ENCODE data around the gene LARGE1.

Gene LARGE1

DNA sequence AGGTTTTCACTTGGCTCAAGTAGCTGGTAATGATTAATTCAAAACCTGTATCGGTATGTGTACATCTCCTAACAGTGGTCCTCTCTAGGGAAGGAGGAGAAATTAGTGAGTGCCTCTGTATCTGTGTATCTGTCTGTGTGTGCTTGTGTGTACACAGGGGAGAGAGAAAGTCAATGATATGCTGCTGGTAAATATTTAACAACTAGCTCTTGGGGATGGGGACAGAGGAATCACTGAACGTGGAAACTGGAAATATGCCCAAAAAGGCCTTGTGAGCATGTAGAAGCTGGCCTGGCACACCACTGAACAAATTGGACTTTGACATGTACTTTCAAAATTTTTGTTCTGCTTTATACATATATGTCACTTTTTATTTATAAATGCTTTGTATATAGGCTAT is 648.1 kb downstream of the LARGE1 start:
- in situ Hi-C loops (cut with MboI; ENCODE audit: low sequenced_read_pairs, unreplicated experiment): no loop called here
- TF ChIP-seq, protein P1, sequence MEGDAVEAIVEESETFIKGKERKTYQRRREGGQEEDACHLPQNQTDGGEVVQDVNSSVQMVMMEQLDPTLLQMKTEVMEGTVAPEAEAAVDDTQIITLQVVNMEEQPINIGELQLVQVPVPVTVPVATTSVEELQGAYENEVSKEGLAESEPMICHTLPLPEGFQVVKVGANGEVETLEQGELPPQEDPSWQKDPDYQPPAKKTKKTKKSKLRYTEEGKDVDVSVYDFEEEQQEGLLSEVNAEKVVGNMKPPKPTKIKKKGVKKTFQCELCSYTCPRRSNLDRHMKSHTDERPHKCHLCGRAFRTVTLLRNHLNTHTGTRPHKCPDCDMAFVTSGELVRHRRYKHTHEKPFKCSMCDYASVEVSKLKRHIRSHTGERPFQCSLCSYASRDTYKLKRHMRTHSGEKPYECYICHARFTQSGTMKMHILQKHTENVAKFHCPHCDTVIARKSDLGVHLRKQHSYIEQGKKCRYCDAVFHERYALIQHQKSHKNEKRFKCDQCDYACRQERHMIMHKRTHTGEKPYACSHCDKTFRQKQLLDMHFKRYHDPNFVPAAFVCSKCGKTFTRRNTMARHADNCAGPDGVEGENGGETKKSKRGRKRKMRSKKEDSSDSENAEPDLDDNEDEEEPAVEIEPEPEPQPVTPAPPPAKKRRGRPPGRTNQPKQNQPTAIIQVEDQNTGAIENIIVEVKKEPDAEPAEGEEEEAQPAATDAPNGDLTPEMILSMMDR (IDR thresholded peaks at IDR 0.05; ENCODE audit: borderline replicate concordance, control extremely low read depth, extremely low read depth, insufficient read depth, missing control alignments): no peak
- no peak for DNase-seq (ENCODE audit: low spot score)

DNA sequence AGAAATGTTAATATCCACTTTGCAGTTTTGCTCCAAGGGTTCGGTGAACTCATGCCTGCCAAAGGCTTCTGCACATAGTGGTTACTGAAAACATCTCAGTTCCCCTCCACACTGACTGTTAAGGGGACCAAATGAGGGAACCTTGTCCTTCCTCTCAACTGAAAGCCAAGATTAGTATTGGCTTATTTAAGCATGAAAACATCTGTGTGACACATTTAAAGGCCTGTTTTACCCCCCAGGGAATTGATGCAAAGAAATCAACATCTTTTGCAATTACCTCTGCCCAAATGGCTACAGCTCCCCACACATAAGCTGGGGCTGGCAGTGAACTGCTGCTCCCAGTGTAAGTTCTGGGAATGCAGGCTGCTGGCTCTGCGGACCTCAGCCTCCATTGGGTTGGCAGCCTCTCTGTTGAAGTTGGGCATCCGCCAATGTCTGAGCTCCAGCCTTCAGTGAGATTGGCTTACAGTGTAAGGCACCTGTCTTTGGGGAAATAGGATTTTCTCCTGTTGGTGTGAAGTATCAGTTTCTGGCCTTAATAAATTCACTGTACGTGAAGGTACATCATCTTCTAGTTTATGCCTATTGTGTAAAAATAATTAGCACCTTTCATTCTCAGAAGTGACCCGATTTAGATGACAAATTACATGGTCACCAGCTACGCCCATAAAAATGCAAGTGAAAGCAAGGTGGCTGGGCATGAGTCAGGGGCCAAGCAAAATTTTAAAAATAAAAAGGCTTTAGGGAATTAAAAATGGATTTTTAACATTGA is 648.7 kb downstream of the LARGE1 start:
- in situ Hi-C loops (cut with MboI; ENCODE audit: low sequenced_read_pairs, unreplicated experiment): no loop called here
- peak; percentile 61 for DNase-seq (ENCODE audit: low spot score)
- TF ChIP-seq, protein P1 (IDR thresholded peaks at IDR 0.05; ENCODE audit: borderline replicate concordance, control extremely low read depth, extremely low read depth, insufficient read depth, missing control alignments): no peak

DNA sequence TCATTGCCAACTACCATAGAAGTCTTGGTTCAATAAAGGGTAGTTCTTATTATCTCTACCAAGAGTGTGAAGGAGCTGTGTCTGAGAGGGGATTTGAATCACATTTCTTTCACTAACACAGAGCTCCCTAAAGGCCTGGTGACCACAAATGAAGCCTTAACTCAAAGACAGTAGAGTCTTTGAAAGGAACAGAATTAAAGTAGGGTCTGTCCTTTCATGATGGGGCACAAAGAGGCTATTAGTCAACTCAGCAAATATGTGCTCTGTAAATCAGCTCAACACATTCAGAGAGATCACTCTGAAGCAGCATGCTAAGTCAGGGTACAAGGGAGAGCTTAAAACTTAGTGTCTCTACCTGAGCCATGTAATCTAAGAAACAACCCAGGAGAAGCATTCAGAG is 649.7 kb downstream of the LARGE1 start:
- DNase-seq (ENCODE audit: low spot score): no peak
- in situ Hi-C loops (cut with MboI; ENCODE audit: low sequenced_read_pairs, unreplicated experiment): no loop called here
- TF ChIP-seq, protein P1 (IDR thresholded peaks at IDR 0.05; ENCODE audit: borderline replicate concordance, control extremely low read depth, extremely low read depth, insufficient read depth, missing control alignments): no peak

DNA sequence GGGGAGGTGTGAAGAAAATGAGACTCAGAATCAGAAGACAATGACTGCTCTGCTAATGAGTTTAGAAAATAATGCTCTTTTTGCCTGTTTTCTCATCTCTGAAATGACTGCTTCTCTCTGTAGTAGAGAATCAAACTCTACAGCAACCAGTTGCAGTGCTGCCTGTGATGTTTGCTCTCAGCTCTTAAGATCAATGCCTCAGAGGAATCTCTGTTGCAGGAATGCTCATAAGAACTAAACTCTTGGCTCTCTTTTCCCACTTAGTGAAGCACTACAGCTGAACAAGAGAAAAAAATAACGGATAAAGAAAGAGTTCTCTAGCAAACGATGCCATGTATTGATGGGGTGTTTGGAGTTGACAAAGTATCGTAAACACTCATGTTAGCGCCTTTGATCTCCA is 658.6 kb downstream of the LARGE1 start:
- no peak for DNase-seq (ENCODE audit: low spot score)
- in situ Hi-C loops (cut with MboI; ENCODE audit: low sequenced_read_pairs, unreplicated experiment): no loop called here
- TF ChIP-seq, protein P1 (IDR thresholded peaks at IDR 0.05; ENCODE audit: borderline replicate concordance, control extremely low read depth, extremely low read depth, insufficient read depth, missing control alignments): no peak

DNA sequence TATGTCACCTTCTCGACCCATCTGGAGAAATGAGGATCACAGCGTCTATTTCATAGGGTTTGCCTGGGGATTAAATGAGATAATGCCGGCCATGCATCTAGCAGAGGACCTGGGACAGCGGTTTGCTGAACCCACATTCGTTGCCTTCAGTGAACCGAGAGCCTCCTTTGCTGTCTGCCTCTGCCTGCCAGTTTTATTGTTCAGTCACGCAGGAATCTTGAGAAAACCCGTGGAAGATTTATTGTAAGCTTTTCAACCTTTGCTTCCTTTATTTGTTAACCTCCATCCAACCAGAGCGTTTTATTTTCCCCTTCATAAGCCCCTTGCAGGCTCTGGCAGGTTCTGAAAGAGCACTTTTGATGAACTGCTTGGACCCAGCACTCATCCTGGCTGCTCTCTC is 659.8 kb downstream of the LARGE1 start:
- no peak for DNase-seq (ENCODE audit: low spot score)
- in situ Hi-C loops (cut with MboI; ENCODE audit: low sequenced_read_pairs, unreplicated experiment): no loop called here
- TF ChIP-seq, protein P1 (IDR thresholded peaks at IDR 0.05; ENCODE audit: borderline replicate concordance, control extremely low read depth, extremely low read depth, insufficient read depth, missing control alignments): no peak

DNA sequence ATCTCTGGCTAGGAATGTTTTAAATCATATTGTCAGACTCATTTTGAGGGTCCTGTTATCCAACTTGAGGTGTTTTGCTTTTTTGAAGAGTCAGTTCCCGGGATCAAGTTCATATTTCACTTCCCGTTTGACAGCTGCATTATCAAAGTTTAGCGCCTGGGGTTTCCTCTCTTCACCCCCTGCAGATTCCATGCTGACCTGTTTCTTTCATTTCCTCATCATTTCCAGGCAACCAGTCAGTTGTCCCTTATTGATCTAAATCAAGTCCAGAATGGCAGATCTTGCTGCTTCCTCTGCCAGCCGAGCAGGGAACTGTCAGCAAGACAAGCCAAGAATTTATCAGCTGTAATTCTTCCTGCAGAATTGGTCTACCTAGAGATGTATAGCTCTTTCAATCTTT is 664.5 kb downstream of the LARGE1 start:
- in situ Hi-C loops (cut with MboI; ENCODE audit: low sequenced_read_pairs, unreplicated experiment): no loop called here
- no peak for DNase-seq (ENCODE audit: low spot score)
- TF ChIP-seq, protein P1 (IDR thresholded peaks at IDR 0.05; ENCODE audit: borderline replicate concordance, control extremely low read depth, extremely low read depth, insufficient read depth, missing control alignments): no peak
